Peyer's patch (tissue), 4 donors: ENCODE results near the gene TUFT1.

Experiments
- POLR2A ChIP-seq, 2 donors: fragments of 450-650 bp; IDR thresholded peaks; one replicate each; pipeline ENCODE4 v1.5.1; 2017; ENCODE audit warnings: antibody characterized with exemption in 2 of 2, mild to moderate bottlenecking in 2 of 2, moderate library complexity in 2 of 2
- TF ChIP-seq, protein P1 (sequence below), 6 experiments: fragments of 450-650 bp in 4 of 6; fragments of 200-600 bp in 2 of 6; sonication (generic) in 1 of 6; IDR thresholded peaks; one replicate each; pipeline ENCODE4 v1.5.1; 2017 to 2019; ENCODE audit warnings: antibody characterized with exemption in 6 of 6, mild to moderate bottlenecking in 3 of 6, moderate library complexity in 1 of 6

GRCh38 chr1:151621351-151621750 lies 81.2 kb downstream of the TUFT1 start:
- TF ChIP-seq, protein P1, sequence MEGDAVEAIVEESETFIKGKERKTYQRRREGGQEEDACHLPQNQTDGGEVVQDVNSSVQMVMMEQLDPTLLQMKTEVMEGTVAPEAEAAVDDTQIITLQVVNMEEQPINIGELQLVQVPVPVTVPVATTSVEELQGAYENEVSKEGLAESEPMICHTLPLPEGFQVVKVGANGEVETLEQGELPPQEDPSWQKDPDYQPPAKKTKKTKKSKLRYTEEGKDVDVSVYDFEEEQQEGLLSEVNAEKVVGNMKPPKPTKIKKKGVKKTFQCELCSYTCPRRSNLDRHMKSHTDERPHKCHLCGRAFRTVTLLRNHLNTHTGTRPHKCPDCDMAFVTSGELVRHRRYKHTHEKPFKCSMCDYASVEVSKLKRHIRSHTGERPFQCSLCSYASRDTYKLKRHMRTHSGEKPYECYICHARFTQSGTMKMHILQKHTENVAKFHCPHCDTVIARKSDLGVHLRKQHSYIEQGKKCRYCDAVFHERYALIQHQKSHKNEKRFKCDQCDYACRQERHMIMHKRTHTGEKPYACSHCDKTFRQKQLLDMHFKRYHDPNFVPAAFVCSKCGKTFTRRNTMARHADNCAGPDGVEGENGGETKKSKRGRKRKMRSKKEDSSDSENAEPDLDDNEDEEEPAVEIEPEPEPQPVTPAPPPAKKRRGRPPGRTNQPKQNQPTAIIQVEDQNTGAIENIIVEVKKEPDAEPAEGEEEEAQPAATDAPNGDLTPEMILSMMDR (IDR thresholded peaks at IDR 0.05) = no peak
- no peak for TF ChIP-seq POLR2A (IDR thresholded peaks at IDR 0.05)
